Measurements from ENCODE around the gene RETSAT.

DNA sequence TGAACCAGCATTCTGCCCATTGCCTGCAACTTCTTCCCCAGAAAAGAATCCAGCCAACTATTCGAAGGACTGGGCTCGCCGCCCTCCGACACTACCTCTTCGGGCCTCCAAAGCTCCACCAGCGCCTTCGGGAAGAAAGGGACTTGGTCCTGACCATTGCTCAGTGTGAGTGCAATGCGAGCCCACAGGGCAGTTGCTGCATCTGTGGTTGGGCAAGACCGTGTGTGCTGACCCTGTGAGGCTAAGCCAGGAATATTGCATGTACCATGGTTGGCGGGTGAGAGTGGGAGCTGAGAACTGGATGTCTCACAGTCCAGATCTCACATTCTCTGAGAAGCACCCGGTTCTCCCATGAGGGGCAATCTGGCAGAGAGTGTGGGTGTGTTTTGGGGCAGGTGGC lies 16.7 kb upstream of the RETSAT start:
- TF ChIP-seq ZNF114 (tag by site-specific recombination; IDR thresholded peaks at IDR 0.05) (no peak), ZNF140 (tag by site-specific recombination; IDR thresholded peaks at IDR 0.05) (no peak), CTCF (tag by site-specific recombination; IDR thresholded peaks at IDR 0.05) (no peak), HIC1 (tag by site-specific recombination; IDR thresholded peaks at IDR 0.05) (no peak), ZNF311 (tag by site-specific recombination; IDR thresholded peaks at IDR 0.05; ENCODE audit: borderline replicate concordance) (no peak)
- TF ChIP-seq, protein P1, sequence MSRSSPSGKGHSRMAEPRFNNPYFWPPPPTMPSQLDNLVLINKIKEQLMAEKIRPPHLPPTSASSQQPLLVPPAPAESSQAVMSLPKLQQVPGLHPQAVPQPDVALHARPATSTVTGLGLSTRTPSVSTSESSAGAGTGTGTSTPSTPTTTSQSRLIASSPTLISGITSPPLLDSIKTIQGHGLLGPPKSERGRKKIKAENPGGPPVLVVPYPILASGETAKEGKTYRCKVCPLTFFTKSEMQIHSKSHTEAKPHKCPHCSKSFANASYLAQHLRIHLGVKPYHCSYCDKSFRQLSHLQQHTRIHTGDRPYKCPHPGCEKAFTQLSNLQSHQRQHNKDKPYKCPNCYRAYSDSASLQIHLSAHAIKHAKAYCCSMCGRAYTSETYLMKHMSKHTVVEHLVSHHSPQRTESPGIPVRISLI (tag by site-specific recombination; IDR thresholded peaks at IDR 0.05), result no peak

Measured in HEK293 (cell line).